ENCODE results near the gene LAPTM5. TPM values are rescaled to one million over a fixed set of nuclear protein-coding genes. Genes with fewer than 3 reads are reported as not detected.

The LAPTM5 gene
- total RNA-seq, 1 donor from 2014 or later, result 179 TPM

DNA sequence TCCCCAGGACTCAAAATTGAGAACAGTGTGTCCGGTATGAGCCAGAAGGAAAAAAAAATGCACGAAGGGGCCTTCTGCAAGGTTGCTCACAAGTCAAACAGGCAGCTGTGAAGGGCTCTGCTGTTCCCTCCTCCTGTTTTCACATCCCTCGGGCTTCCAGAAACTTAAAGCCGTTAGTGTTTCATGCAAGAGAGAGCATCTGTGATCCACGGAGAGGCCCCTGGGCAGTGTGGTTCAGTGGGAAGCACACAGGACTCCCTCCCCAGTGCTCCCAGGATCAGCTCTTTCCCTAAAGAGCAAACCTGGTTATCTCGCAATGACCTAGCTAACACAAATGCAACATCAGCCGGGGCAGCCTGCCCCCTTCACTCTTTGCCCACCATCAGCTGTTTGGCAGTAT, 31.3 kb downstream of the LAPTM5 start:
- no peak overlapping the region for H3K4me3 Mint-ChIP-seq
- no peak overlapping the region for H3K27ac Mint-ChIP-seq
- no peaks in the 10 kb centered on the region for H3K27me3 Mint-ChIP-seq
- H3K9me3 Mint-ChIP-seq, result no peaks in the 10 kb centered on the region
- H3K4me1 Mint-ChIP-seq, result peaks cover 10% of the 10 kb centered on the region
- intact Hi-C loops (cut with micrococcal nuclease), result no loop called here
- peaks cover 8% of the 10 kb centered on the region for H3K36me3 Mint-ChIP-seq (ENCODE audit: low read depth)
- DNase-seq, result no peak

DNA sequence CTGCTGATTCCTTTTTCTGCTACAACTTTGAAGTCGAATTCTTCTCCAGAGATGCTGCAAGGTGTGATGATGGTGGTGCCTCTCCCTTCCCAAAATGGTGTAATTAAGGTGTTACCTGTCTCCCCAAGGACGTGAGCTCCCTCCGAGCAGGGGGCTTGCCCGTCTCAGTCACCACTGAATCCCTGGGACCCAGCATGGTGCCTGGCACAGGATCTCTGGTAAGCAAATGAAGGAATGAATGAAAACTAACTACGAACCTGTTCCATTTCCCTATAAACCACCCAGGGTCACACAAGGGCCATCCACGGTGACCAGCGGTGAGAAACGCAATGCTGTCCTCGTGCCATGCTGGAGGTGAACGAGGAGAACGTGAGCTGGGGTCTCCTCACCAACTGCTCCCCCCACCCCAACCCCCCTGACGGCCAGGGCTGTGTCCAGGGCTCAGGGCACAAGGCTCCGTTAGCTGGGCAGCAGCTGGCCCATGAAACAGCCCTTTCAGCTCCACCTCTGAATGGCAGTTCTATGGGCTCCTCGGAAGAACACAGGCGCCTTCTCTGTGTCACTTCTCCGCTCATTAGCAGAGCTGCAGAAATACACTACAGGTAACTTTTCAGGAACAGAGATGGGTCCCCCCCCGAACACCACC, 32.0 kb downstream of the LAPTM5 start:
- DNase-seq, result no peak
- no peaks in the 10 kb centered on the region for H3K9me3 Mint-ChIP-seq
- H3K27me3 Mint-ChIP-seq, result no peaks in the 10 kb centered on the region
- H3K27ac Mint-ChIP-seq, result no peak overlapping the region
- H3K4me1 Mint-ChIP-seq, result peaks cover 10% of the 10 kb centered on the region
- H3K36me3 Mint-ChIP-seq (ENCODE audit: low read depth), result peaks cover 6% of the 10 kb centered on the region
- no peak overlapping the region for H3K4me3 Mint-ChIP-seq
- intact Hi-C loops (cut with micrococcal nuclease), result no loop called here

GRCh38 chr1:30724655-30725421, 32.7 kb downstream of the LAPTM5 start:
- Mint-ChIP-seq H3K36me3 (ENCODE audit: low read depth) (peaks cover 6% of the 10 kb centered on the region), H3K27me3 (no peaks in the 10 kb centered on the region), H3K9me3 (no peaks in the 10 kb centered on the region), H3K4me1 (peaks cover 12% of the 10 kb centered on the region), H3K27ac (no peak overlapping the region), H3K4me3 (no peak overlapping the region)
- no peak for DNase-seq
- intact Hi-C loops (cut with micrococcal nuclease), result no loop called here

GRCh38 chr1:30724175-30724574, 33.4 kb downstream of the LAPTM5 start:
- no peak overlapping the region for H3K27ac Mint-ChIP-seq
- peaks cover 17% of the 10 kb centered on the region for H3K4me1 Mint-ChIP-seq
- H3K27me3 Mint-ChIP-seq, result no peaks in the 10 kb centered on the region
- intact Hi-C loops (cut with micrococcal nuclease), result no loop called here
- no peak overlapping the region for H3K4me3 Mint-ChIP-seq
- peak; percentile 61 for DNase-seq
- peaks cover 6% of the 10 kb centered on the region for H3K36me3 Mint-ChIP-seq (ENCODE audit: low read depth)
- H3K9me3 Mint-ChIP-seq, result no peaks in the 10 kb centered on the region

DNA sequence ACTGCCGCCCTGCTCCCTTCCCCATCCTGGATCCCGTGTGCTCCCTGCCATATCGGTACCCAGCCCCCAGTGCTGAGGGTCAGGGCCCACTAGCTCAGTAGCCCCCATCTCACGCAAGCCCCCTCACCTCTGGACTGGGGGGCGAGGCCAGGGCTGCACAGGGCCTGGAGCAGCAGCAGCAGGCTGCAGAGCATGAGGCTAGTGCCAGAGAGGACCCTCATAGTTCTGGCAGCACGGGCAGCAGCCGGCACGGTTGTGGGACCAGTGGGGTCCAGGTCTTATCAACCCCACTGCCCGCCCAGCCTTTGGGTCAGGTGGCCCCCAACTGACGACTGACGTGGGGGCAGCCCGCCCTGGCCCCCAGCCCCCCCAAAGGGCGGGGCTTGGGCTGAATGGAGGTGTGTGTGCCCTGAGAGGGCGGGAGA, 34.2 kb downstream of the LAPTM5 start, which contains the start of gene MATN1:
MATN1 (minus strand) TSS at position 255 of the 425 bp plus-strand sequence; CDS start at position 221, 34 bp downstream.
- peaks cover 17% of the 10 kb centered on the region for H3K4me1 Mint-ChIP-seq
- H3K27me3 Mint-ChIP-seq, result no peaks in the 10 kb centered on the region
- H3K36me3 Mint-ChIP-seq (ENCODE audit: low read depth), result peaks cover 8% of the 10 kb centered on the region
- intact Hi-C loops (cut with micrococcal nuclease), result no loop called here
- no peak for DNase-seq
- H3K4me3 Mint-ChIP-seq, result no peak within 1 kb of the TSS
- no peaks in the 10 kb centered on the region for H3K9me3 Mint-ChIP-seq
- no peak within 1 kb of the TSS for H3K27ac Mint-ChIP-seq

DNA sequence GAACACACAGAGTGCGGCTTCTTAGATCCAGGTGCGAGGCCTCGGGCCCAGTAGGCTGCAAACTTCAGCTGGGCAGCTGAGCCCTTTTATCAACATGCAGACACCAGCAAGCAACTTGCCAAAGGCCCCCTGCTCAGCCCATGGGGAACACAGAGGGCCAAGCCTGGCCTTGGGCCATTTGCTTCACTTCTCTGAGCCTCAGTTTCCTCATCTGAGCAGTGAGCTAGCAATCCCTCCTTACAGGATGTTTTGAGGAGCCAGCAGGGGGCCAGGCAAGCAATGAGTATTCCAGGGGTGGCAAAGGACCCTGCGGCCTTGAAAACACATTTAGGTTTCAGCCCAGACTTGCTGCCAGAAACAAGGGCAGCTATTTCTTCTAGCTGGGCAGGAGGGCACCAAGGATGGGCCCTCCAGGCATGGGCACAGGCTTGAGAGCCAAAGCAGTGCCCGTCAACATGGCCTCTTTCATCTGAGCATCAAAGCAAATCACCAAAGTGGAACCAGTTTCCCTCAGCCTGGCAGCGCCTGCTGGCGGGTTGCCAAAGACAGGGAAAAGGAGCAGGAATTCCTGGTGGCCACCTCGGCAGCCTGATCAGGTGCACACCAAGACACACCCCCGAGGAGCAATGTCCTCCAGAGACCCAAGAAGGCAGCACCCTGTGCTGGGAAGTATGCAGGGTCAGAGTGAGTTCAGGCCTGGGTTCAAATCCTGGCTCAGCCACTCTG, 35.6 kb downstream of the LAPTM5 start:
- H3K4me3 Mint-ChIP-seq, result no peak overlapping the region
- H3K36me3 Mint-ChIP-seq (ENCODE audit: low read depth), result peaks cover 5% of the 10 kb centered on the region
- no peaks in the 10 kb centered on the region for H3K27me3 Mint-ChIP-seq
- no peak for DNase-seq
- no peaks in the 10 kb centered on the region for H3K9me3 Mint-ChIP-seq
- no peak overlapping the region for H3K27ac Mint-ChIP-seq
- peaks cover 18% of the 10 kb centered on the region for H3K4me1 Mint-ChIP-seq
- intact Hi-C loops (cut with micrococcal nuclease), result no loop called here

- no peak for DNase-seq
- H3K4me3 Mint-ChIP-seq, result no peak overlapping the region
These were observed 36.2 kb downstream of the LAPTM5 start for GRCh38 chr1:30721341-30721793.

GRCh38 chr1:30720271-30721223, 37.0 kb downstream of the LAPTM5 start:
- no peak overlapping the region for H3K27ac Mint-ChIP-seq
- H3K27me3 Mint-ChIP-seq, result no peaks in the 10 kb centered on the region
- no peak for DNase-seq
- H3K36me3 Mint-ChIP-seq (ENCODE audit: low read depth), result peaks cover 5% of the 10 kb centered on the region
- H3K9me3 Mint-ChIP-seq, result peaks cover 2% of the 10 kb centered on the region
- peaks cover 18% of the 10 kb centered on the region for H3K4me1 Mint-ChIP-seq
- intact Hi-C loops (cut with micrococcal nuclease), result no loop called here
- no peak overlapping the region for H3K4me3 Mint-ChIP-seq

More at GRCh38 chr1:30721341-30721793, 36.2 kb downstream of the LAPTM5 start:
- intact Hi-C loops (cut with micrococcal nuclease), result no loop called here
- Mint-ChIP-seq H3K27me3 (no peaks in the 10 kb centered on the region), H3K27ac (no peak overlapping the region), H3K9me3 (no peaks in the 10 kb centered on the region), H3K36me3 (ENCODE audit: low read depth) (peaks cover 5% of the 10 kb centered on the region), H3K4me1 (peaks cover 18% of the 10 kb centered on the region)

DNA sequence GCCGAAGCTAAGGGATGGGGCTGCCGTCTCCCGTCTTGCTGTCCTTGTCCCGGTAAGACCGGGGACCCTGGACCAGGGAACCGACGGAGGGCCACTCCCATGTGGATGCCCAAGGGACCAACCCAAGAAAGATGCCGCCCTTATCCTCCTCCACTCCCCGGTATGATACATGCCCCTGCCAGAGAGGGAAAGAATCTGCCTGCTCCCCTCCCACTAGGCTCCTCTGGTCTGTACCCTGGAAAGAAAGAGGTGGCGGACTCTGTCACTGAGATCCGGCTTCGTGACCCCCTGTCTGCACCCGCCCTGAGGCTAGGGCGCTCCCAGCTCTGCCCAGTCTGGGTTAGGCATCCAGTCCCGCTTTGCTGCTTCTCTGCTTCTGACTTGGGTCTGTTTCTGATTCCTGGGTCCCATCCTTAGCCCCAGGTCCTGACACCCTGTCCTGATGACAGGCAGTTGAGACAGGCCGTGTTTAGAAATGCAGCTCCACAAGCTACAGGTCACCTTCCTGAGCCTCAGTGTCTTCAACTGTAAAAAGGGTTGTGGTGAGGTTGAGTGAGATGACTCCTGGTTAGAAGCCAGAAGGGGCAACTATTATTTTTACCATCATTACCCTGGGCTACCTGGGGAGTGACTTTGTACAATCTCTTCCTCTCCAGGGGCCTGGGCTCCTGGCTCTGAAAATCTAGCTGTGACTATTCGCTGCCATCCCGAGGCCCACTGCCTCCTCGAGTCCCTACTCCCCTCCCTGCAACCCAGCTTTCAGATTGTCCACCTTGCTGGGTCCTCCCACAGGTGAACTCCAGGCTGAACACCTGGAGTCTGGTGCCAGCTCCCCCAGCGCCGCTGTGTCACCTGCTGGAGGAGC, 37.9 kb downstream of the LAPTM5 start:
- H3K27me3 Mint-ChIP-seq, result no peaks in the 10 kb centered on the region

GRCh38 chr1:30718636-30719405, 38.8 kb downstream of the LAPTM5 start:
- Mint-ChIP-seq H3K4me3 (peak overlapping the region; percentile 96), H3K27ac (peak overlapping the region; percentile 96), H3K27me3 (no peaks in the 10 kb centered on the region), H3K9me3 (peaks cover 5% of the 10 kb centered on the region), H3K4me1 (peaks cover 14% of the 10 kb centered on the region), H3K36me3 (ENCODE audit: low read depth) (peaks cover 2% of the 10 kb centered on the region)
- DNase-seq, result peak; percentile 99
- intact Hi-C loops (cut with micrococcal nuclease), result loop anchor here (1.0 to 10.0 kb wide), 6 partner anchors 25 to 436 kb away; no protein-coding TSS in a partner anchor

More for the DNA sequence above, 37.9 kb downstream of the LAPTM5 start:
- peaks cover 5% of the 10 kb centered on the region for H3K36me3 Mint-ChIP-seq (ENCODE audit: low read depth)
- peaks cover 18% of the 10 kb centered on the region for H3K4me1 Mint-ChIP-seq
- H3K9me3 Mint-ChIP-seq, result peaks cover 5% of the 10 kb centered on the region
- H3K4me3 Mint-ChIP-seq, result peak overlapping the region; percentile 96
- intact Hi-C loops (cut with micrococcal nuclease), result loop anchor here (1.0 to 10.0 kb wide), 5 partner anchors 37 to 435 kb away; no protein-coding TSS in a partner anchor
- DNase-seq, result no peak
- H3K27ac Mint-ChIP-seq, result peak overlapping the region; percentile 96

GRCh38 chr1:30718091-30718635, 39.4 kb downstream of the LAPTM5 start:
- H3K36me3 Mint-ChIP-seq (ENCODE audit: low read depth), result peaks cover 2% of the 10 kb centered on the region
- H3K27me3 Mint-ChIP-seq, result no peaks in the 10 kb centered on the region
- intact Hi-C loops (cut with micrococcal nuclease), result loop anchor here (1.0 to 10.0 kb wide), 3 partner anchors 26 to 437 kb away; no protein-coding TSS in a partner anchor
- H3K9me3 Mint-ChIP-seq, result peaks cover 5% of the 10 kb centered on the region
- H3K27ac Mint-ChIP-seq, result peak overlapping the region; percentile 96
- H3K4me3 Mint-ChIP-seq, result peak overlapping the region; percentile 96
- H3K4me1 Mint-ChIP-seq, result peaks cover 14% of the 10 kb centered on the region
- DNase-seq, result peak; percentile 99
